PC-3 (cell line): ENCODE data around the gene ASTN2.

Source experiments
- EZH2 ChIP-seq: fragments of 300-600 bp; sonication (generic); IDR thresholded peaks from one replicate; pipeline ENCODE4 v1.6.1; 2017; ENCODE audit warnings: antibody characterized with exemption, mild to moderate bottlenecking, low read length; ENCODE audit not compliant: unreplicated experiment
- EZH2phosphoT487 ChIP-seq: fragments of 300-600 bp; sonication (generic); IDR thresholded peaks from 2 replicates; pipeline ENCODE4 v1.6.1; 2018; ENCODE audit warnings: mild to moderate bottlenecking, antibody characterized with exemption, low read length, borderline replicate concordance
- TF ChIP-seq, protein P1 (sequence below): fragments of 300-600 bp; sonication (generic); conservative IDR thresholded peaks from 2 replicates; pipeline ENCODE4 v1.5.1; 2017; ENCODE audit warnings: antibody characterized with exemption, low read depth, mild to moderate bottlenecking, low read length

GRCh38 chr9:117355542-117355941 lies 59.3 kb downstream of the ASTN2 start:
- TF ChIP-seq, protein P1, sequence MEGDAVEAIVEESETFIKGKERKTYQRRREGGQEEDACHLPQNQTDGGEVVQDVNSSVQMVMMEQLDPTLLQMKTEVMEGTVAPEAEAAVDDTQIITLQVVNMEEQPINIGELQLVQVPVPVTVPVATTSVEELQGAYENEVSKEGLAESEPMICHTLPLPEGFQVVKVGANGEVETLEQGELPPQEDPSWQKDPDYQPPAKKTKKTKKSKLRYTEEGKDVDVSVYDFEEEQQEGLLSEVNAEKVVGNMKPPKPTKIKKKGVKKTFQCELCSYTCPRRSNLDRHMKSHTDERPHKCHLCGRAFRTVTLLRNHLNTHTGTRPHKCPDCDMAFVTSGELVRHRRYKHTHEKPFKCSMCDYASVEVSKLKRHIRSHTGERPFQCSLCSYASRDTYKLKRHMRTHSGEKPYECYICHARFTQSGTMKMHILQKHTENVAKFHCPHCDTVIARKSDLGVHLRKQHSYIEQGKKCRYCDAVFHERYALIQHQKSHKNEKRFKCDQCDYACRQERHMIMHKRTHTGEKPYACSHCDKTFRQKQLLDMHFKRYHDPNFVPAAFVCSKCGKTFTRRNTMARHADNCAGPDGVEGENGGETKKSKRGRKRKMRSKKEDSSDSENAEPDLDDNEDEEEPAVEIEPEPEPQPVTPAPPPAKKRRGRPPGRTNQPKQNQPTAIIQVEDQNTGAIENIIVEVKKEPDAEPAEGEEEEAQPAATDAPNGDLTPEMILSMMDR: no peak
- TF ChIP-seq EZH2phosphoT487: no peak
- no peak for TF ChIP-seq EZH2
